ENCODE results near the gene HCN2. TPM values are rescaled to one million over a fixed set of nuclear protein-coding genes. Genes with fewer than 3 reads are reported as not detected.

HCN2 gene
- total and polyA plus RNA-seq, 2 of the 13 experiments (the other 11 are each of a cell fraction or from before 2014, with no cell fraction given): 0.01 TPM; not detected in 1

- TF ChIP-seq STAG1 (CRISPR knock-in tag; IDR thresholded peaks at IDR 0.05) (0 out of 2 replicates have a peak, but pooled peaks have one; percentile 1), NFATC3 (CRISPR knock-in tag; IDR thresholded peaks at IDR 0.05) (no peak), MTA3 (CRISPR knock-in tag; IDR thresholded peaks at IDR 0.05) (no peak), ZNF263 (CRISPR knock-in tag; IDR thresholded peaks at IDR 0.05) (peak; percentile 62), PHF8 (CRISPR knock-in tag; IDR thresholded peaks at IDR 0.05) (peak; percentile 60), THYN1 (CRISPR knock-in tag; IDR thresholded peaks at IDR 0.05; ENCODE audit: borderline replicate concordance, low read depth) (no peak), ZNF180 (CRISPR knock-in tag; IDR thresholded peaks at IDR 0.05; ENCODE audit: borderline replicate concordance, low read depth) (no peak), SAP130 (CRISPR knock-in tag; IDR thresholded peaks at IDR 0.05; ENCODE audit: low read depth) (peak; percentile 90), NONO (IDR thresholded peaks at IDR 0.05) (no peak), NONO (CRISPR knock-in tag; conservative IDR thresholded peaks at IDR 0.05) (peak; percentile 32; the same call in 1 of the 2 replicates), NFRKB (IDR thresholded peaks at IDR 0.05) (no peak), POLR2AphosphoS2 (IDR thresholded peaks at IDR 0.05; ENCODE audit: low read depth, low read length) (no peak), ZNF546 (CRISPR knock-in tag; conservative IDR thresholded peaks at IDR 0.05) (no peak), TEAD2 (CRISPR knock-in tag; IDR thresholded peaks at IDR 0.05) (no peak), YY1 (IDR thresholded peaks at IDR 0.05; ENCODE audit: insufficient read depth, insufficient replicate concordance, low read depth, low read length) (peak; percentile 88), ZSCAN21 (CRISPR knock-in tag; IDR thresholded peaks at IDR 0.05; ENCODE audit: borderline replicate concordance) (peak; percentile 60; the same call in 1 of the 2 replicates), CBX5 (CRISPR knock-in tag; IDR thresholded peaks at IDR 0.05; ENCODE audit: borderline replicate concordance) (no peak), RFXANK (CRISPR knock-in tag; IDR thresholded peaks at IDR 0.05) (no peak; the same call in 1 of the 2 replicates), SYNCRIP (IDR thresholded peaks at IDR 0.05; ENCODE audit: insufficient read depth, low read depth, low read length) (no peak), ZNF34 (CRISPR knock-in tag; IDR thresholded peaks at IDR 0.05; ENCODE audit: borderline replicate concordance) (no peak), NCOA5 (CRISPR knock-in tag; IDR thresholded peaks at IDR 0.05) (no peak)
- TF ChIP-seq, protein P1, sequence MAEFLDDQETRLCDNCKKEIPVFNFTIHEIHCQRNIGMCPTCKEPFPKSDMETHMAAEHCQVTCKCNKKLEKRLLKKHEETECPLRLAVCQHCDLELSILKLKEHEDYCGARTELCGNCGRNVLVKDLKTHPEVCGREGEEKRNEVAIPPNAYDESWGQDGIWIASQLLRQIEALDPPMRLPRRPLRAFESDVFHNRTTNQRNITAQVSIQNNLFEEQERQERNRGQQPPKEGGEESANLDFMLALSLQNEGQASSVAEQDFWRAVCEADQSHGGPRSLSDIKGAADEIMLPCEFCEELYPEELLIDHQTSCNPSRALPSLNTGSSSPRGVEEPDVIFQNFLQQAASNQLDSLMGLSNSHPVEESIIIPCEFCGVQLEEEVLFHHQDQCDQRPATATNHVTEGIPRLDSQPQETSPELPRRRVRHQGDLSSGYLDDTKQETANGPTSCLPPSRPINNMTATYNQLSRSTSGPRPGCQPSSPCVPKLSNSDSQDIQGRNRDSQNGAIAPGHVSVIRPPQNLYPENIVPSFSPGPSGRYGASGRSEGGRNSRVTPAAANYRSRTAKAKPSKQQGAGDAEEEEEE (CRISPR knock-in tag; IDR thresholded peaks at IDR 0.05; ENCODE audit: borderline replicate concordance): no peak
- TF ChIP-seq, protein P2, sequence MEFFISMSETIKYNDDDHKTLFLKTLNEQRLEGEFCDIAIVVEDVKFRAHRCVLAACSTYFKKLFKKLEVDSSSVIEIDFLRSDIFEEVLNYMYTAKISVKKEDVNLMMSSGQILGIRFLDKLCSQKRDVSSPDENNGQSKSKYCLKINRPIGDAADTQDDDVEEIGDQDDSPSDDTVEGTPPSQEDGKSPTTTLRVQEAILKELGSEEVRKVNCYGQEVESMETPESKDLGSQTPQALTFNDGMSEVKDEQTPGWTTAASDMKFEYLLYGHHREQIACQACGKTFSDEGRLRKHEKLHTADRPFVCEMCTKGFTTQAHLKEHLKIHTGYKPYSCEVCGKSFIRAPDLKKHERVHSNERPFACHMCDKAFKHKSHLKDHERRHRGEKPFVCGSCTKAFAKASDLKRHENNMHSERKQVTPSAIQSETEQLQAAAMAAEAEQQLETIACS (CRISPR knock-in tag; IDR thresholded peaks at IDR 0.05): peak; percentile 60
- TF ChIP-seq, protein P3, sequence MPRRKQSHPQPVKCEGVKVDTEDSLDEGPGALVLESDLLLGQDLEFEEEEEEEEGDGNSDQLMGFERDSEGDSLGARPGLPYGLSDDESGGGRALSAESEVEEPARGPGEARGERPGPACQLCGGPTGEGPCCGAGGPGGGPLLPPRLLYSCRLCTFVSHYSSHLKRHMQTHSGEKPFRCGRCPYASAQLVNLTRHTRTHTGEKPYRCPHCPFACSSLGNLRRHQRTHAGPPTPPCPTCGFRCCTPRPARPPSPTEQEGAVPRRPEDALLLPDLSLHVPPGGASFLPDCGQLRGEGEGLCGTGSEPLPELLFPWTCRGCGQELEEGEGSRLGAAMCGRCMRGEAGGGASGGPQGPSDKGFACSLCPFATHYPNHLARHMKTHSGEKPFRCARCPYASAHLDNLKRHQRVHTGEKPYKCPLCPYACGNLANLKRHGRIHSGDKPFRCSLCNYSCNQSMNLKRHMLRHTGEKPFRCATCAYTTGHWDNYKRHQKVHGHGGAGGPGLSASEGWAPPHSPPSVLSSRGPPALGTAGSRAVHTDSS (CRISPR knock-in tag; conservative IDR thresholded peaks at IDR 0.05): no peak
Observed at GRCh38 chr19:633068-633785, 43.5 kb downstream of the HCN2 start, which contains the start of gene POLRMT (continued).

Measured in HepG2 (cell line).